GM18873 (cell line): ENCODE results near the gene CUEDC2.

Experiments used
- ATAC-seq: cut with Tn5 transposase; IDR thresholded peaks from one replicate; pipeline ENCODE4 v1.9.1; 2021; ENCODE audit warnings: mild to moderate bottlenecking, moderate library complexity, moderate number of reproducible peaks; ENCODE audit not compliant: unreplicated experiment, low FRiP score

CUEDC2 gene

GRCh38 chr10:102411341-102412255, 20.8 kb downstream of the CUEDC2 start:
- no peak for ATAC-seq

GRCh38 chr10:102410429-102411073, 21.8 kb downstream of the CUEDC2 start:
- no peak for ATAC-seq

- ATAC-seq = no peak
Measured at GRCh38 chr10:102409604-102410428, 22.6 kb downstream of the CUEDC2 start.

GRCh38 chr10:102408728-102409603, 23.4 kb downstream of the CUEDC2 start:
- no peak for ATAC-seq

- ATAC-seq = no peak
Measured at GRCh38 chr10:102408131-102408727, 24.1 kb downstream of the CUEDC2 start.

- ATAC-seq = no peak
Measured at GRCh38 chr10:102407425-102408130, 24.8 kb downstream of the CUEDC2 start.

- no peak for ATAC-seq
Measured at GRCh38 chr10:102406815-102407214, 25.6 kb downstream of the CUEDC2 start.

GRCh38 chr10:102405632-102406031, 26.7 kb downstream of the CUEDC2 start:
- ATAC-seq = no peak

GRCh38 chr10:102405108-102405571, 27.2 kb downstream of the CUEDC2 start:
- ATAC-seq = no peak

GRCh38 chr10:102404361-102405107, 27.8 kb downstream of the CUEDC2 start:
- no peak for ATAC-seq

GRCh38 chr10:102403115-102403514, 29.3 kb downstream of the CUEDC2 start:
- ATAC-seq = no peak

- no peak for ATAC-seq
Measured at GRCh38 chr10:102402512-102402896, 29.9 kb downstream of the CUEDC2 start.

- ATAC-seq = no peak
Measured at GRCh38 chr10:102401735-102402511, 30.5 kb downstream of the CUEDC2 start.

GRCh38 chr10:102401342-102401654, 31.1 kb downstream of the CUEDC2 start:
- no peak for ATAC-seq

GRCh38 chr10:102400598-102401341, 31.6 kb downstream of the CUEDC2 start:
- ATAC-seq = no peak

GRCh38 chr10:102400076-102400475, 32.3 kb downstream of the CUEDC2 start:
- no peak for ATAC-seq
